ENCODE data around the gene ATXN1. TPM values are rescaled to one million over a fixed set of nuclear protein-coding genes. Genes with fewer than 3 reads are reported as not detected.

Gene ATXN1
- total RNA-seq, 4 donors from 2014 or later = 38.7 to 78.3 (median 62.6) TPM

DNA sequence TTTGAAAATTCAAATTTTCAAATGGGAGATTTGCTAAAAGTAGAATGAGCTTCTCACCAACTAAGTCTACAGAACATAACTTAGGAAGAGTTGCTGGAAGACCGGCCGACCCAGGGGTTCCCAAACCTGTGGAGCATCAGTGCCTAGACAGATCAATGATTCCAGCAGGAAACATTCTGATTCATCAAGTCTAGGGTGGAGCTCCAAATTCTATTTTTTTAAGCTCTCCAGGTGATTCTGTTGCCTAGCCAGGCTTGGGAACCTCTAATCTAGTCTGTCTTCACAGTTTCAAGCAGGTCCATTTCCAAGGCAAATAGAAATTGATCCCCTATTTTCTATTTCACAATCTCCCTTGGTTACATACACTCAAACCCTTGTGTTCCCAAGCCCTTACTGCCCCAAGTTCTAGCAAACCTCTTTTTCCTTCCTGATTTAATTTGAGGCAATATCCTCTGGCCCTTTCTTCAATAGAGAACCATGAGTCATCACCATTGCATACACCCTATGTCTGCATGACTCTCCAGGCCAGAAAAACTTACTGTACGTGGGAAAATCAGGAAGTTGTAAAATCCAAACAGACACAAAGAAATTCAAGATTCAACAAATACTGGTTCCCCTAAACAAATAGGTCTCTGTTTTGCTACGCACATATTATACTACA, 8.9 kb downstream of the ATXN1 start:
- peaks cover 0 to 12% of the 10 kb centered on the region in 2 donors for H3K36me3 ChIP-seq
- WGBS, 2 donors (ENCODE audit: low coverage in 1 of 2) = 64 to 87% methylated on average over 3 to 4 of the region's 4 CpGs
- no peak overlapping the region for H3K27ac ChIP-seq
- TF ChIP-seq, protein P1, sequence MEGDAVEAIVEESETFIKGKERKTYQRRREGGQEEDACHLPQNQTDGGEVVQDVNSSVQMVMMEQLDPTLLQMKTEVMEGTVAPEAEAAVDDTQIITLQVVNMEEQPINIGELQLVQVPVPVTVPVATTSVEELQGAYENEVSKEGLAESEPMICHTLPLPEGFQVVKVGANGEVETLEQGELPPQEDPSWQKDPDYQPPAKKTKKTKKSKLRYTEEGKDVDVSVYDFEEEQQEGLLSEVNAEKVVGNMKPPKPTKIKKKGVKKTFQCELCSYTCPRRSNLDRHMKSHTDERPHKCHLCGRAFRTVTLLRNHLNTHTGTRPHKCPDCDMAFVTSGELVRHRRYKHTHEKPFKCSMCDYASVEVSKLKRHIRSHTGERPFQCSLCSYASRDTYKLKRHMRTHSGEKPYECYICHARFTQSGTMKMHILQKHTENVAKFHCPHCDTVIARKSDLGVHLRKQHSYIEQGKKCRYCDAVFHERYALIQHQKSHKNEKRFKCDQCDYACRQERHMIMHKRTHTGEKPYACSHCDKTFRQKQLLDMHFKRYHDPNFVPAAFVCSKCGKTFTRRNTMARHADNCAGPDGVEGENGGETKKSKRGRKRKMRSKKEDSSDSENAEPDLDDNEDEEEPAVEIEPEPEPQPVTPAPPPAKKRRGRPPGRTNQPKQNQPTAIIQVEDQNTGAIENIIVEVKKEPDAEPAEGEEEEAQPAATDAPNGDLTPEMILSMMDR (IDR thresholded peaks at IDR 0.05) = no peak
- TF ChIP-seq EP300 (IDR thresholded peaks at IDR 0.05) = no peak
- no peak for TF ChIP-seq POLR2AphosphoS5 (IDR thresholded peaks at IDR 0.05)
- TF ChIP-seq POLR2A (IDR thresholded peaks at IDR 0.05) = no peak
- H3K4me3 ChIP-seq = no peak overlapping the region
- peak; percentile 68 for ATAC-seq
- no peaks in the 10 kb centered on the region for H3K27me3 ChIP-seq
- H3K4me1 ChIP-seq = peaks cover 2 to 65% (median 10%) of the 10 kb centered on the region in 3 donors
- no peaks in the 10 kb centered on the region for H3K9me3 ChIP-seq

GRCh38 chr6:16751251-16751946, 9.9 kb downstream of the ATXN1 start:
- Histone ChIP-seq H3K4me1 (peaks cover 3 to 65% (median 20%) of the 10 kb centered on the region in 3 donors), H3K27me3 (no peaks in the 10 kb centered on the region), H3K4me3 (no peak overlapping the region), H3K36me3 (peaks cover 0 to 12% of the 10 kb centered on the region in 2 donors), H3K27ac (no peak overlapping the region), H3K9me3 (no peaks in the 10 kb centered on the region)
- TF ChIP-seq, protein P1 (IDR thresholded peaks at IDR 0.05) = no peak
- TF ChIP-seq EP300 (IDR thresholded peaks at IDR 0.05) (no peak), POLR2AphosphoS5 (IDR thresholded peaks at IDR 0.05) (no peak), POLR2A (IDR thresholded peaks at IDR 0.05) (no peak)
- 89 to 92% methylated on average over 2 of the region's 2 CpGs for WGBS, 2 donors (ENCODE audit: low coverage in 1 of 2)
- no peak for ATAC-seq

DNA sequence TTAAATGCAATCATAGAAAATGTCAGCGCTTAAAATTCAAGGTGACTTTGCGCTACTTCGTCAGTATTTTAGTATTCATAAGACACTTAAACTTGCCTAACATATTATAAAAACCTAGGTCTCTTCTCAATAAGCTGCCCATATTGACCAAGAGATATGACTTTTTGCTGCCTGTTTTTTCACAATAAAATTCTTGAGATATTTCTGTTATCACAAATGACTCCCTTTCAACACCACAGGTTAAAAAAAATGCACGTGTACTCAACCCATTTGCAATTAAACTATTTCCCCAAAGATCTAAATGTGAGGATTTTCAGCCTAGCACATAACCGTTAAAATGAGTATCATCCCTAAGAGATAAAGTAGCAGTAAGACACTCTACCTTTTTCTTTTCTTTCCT, 10.7 kb downstream of the ATXN1 start:
- Histone ChIP-seq H3K9me3 (no peaks in the 10 kb centered on the region), H3K36me3 (peaks cover 0 to 12% of the 10 kb centered on the region in 2 donors), H3K4me1 (peaks cover 3 to 66% (median 23%) of the 10 kb centered on the region in 3 donors), H3K27ac (no peak overlapping the region), H3K27me3 (no peaks in the 10 kb centered on the region), H3K4me3 (no peak overlapping the region)
- WGBS, 2 donors (ENCODE audit: low coverage in 1 of 2) = 81 to 97% methylated on average over 4 to 5 of the region's 5 CpGs
- no peak for TF ChIP-seq EP300 (IDR thresholded peaks at IDR 0.05)
- TF ChIP-seq, protein P1 (IDR thresholded peaks at IDR 0.05) = no peak
- TF ChIP-seq POLR2A (IDR thresholded peaks at IDR 0.05) = no peak
- TF ChIP-seq POLR2AphosphoS5 (IDR thresholded peaks at IDR 0.05) = no peak
- no peak for ATAC-seq

DNA sequence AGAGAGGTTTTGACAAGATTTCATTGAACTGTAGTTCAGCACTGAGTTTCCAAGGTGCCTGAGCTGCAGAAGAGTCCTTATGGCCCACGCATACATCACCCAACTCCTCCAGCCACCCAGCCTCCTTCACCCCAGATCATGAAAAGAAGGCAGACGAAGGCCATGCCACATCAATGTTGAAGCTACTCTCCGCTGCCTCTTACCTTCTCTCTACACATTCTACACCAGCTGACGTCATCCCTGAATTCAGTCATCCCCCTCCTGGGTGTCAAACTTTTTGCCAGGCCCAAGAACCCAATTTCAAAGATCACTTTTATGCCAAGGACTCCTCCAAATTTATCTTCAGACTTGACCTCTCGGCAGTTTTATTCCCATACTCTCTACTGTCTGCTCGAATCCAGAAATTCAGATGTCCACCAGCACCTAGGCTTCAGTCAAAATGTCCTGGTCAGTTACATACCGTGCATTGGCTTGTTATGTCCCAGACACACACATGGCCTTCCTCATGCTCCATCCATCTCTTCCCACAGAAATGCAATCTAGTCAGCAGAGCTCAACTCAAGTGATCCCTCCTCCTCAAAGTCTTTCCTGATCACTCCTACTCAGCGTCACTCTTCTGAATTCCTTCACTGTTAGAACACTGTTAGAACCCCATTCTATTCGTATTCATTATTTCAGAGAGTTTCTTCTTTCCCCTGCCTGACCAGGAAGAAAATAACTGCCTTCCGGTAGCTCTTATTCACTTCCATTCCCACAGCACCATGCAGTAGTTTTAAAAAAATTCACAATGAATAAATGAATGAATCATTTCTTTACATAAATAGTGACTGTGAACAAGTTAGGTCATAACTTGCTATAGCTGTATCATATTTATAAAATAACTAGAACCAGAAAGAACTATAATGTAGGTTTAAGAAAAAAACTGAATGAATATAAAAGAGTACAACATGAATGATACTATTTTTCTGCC, 11.5 kb downstream of the ATXN1 start:
- no peak overlapping the region for H3K4me3 ChIP-seq
- H3K4me1 ChIP-seq = peaks cover 3 to 66% (median 23%) of the 10 kb centered on the region in 3 donors
- WGBS, 2 donors (ENCODE audit: low coverage in 1 of 2) = 92% methylated on average over 9 to 10 of the region's 10 CpGs
- no peak overlapping the region for H3K27ac ChIP-seq
- no peak for TF ChIP-seq EP300 (IDR thresholded peaks at IDR 0.05)
- TF ChIP-seq, protein P1 (IDR thresholded peaks at IDR 0.05) = no peak
- TF ChIP-seq POLR2A (IDR thresholded peaks at IDR 0.05) = no peak
- TF ChIP-seq POLR2AphosphoS5 (IDR thresholded peaks at IDR 0.05) = no peak
- no peaks in the 10 kb centered on the region for H3K27me3 ChIP-seq
- H3K36me3 ChIP-seq = peaks cover 0 to 12% of the 10 kb centered on the region in 2 donors
- H3K9me3 ChIP-seq = no peaks in the 10 kb centered on the region
- ATAC-seq = no peak

Data from gastroesophageal sphincter (tissue), 4 donors.